SK-N-MC (cell line): ENCODE data around the gene ENTPD1.

Experiments
- EZH2 ChIP-seq: fragments of 200-600 bp; sonication (generic); IDR thresholded peaks from one replicate; pipeline ENCODE4 v1.6.1; 2017; ENCODE audit warnings: antibody characterized with exemption
- POLR2AphosphoS5 ChIP-seq: IDR thresholded peaks from 2 replicates; pipeline ENCODE4 v1.6.1; 2012; ENCODE audit warnings: mild to moderate bottlenecking, low read depth, low read length, borderline replicate concordance

- no peak for TF ChIP-seq EZH2
- no peak for TF ChIP-seq POLR2AphosphoS5
Observed at GRCh38 chr10:95880704-95881103, 124.7 kb downstream of the ENTPD1 start.
